ENCODE measurements around the gene AGPS. TPM values are rescaled to one million over a fixed set of nuclear protein-coding genes. Genes with fewer than 3 reads are reported as not detected.
A peak's percentile ranks its signal among the peaks of the same experiment; 100 is the strongest.

Gene AGPS
- total and polyA plus RNA-seq, 9 of the 15 experiments (the other 6 are each of a cell fraction or from before 2014, with no cell fraction given): 15.5 to 211 (median 63.1) TPM

- H4K20me1 ChIP-seq (replicated peaks; ENCODE audit: control insufficient read depth, insufficient read depth, low read length): no peaks in the 10 kb centered on the region
- peak overlapping the region; percentile 90 to 93 for H3K9ac ChIP-seq (ENCODE audit: insufficient read depth in 1 of 2, low read depth in 2 of 2, low read length in 2 of 2)
- no peaks in the 10 kb centered on the region for H3K79me2 ChIP-seq (ENCODE audit: control insufficient read depth, insufficient read depth, low read length)
- H3K9me1 ChIP-seq (ENCODE audit: control insufficient read depth, insufficient read depth, low read length): no peaks in the 10 kb centered on the region
- H3K9me3 ChIP-seq (replicated peaks; ENCODE audit: control insufficient read depth, insufficient read depth, low read depth, low read length): no peaks in the 10 kb centered on the region
- peak overlapping the region; percentile 62 for H3K4me3 ChIP-seq
- in situ Hi-C loops (cut with MboI): no loop called here
- H3K36me3 ChIP-seq (ENCODE audit: control insufficient read depth, insufficient read depth, low read length): no peaks in the 10 kb centered on the region
- intact Hi-C loops (cut with micrococcal nuclease): loop anchor here (5.0 kb wide), 2 partner anchors 50 to 290 kb away; partner anchors contain the start of gene NFE2L2
- no TSS peak for BruUV-seq (replicated peaks)
- H3K27me3 ChIP-seq (ENCODE audit: control insufficient read depth in 2 of 2, insufficient read depth in 2 of 2, low read length in 2 of 2): no peaks in the 10 kb centered on the region
- 4% methylated on average over 58 of the region's 64 CpGs for WGBS (ENCODE audit: insufficient coverage, low coverage, missing lambda C conversion rate)
- peak overlapping the region; percentile 98 for H3K4me2 ChIP-seq (ENCODE audit: insufficient read depth, low read length)
- peaks cover 13 to 17% of the 10 kb centered on the region in 2 experiments for H3K4me1 ChIP-seq (replicated peaks in 1 of 2; ENCODE audit: control insufficient read depth in 2 of 2, insufficient read depth in 2 of 2, low read length in 2 of 2)
- FAIRE-seq (peak; percentile 75), DNase-seq (ENCODE audit: extremely low read depth in 1 of 4, low spot score in 3 of 4) (peak; percentile 94 to 95 (median 94)), ATAC-seq (peak; percentile 95)
- ChIA-PET CTCF (ENCODE audit: low intra/inter-chr PET ratio) (no interaction called here), POLR2A (interaction anchor here (0.6 to 0.7 kb wide), 2 partner anchors 171 to 186 kb away, joined by 3 read pairs; no protein-coding TSS in a partner anchor)
- peak overlapping the region; percentile 100 for H2AFZ ChIP-seq (ENCODE audit: low read depth, low read length)
- H3K27ac ChIP-seq (ENCODE audit: extremely low read depth, low read depth, low read length): peak overlapping the region; percentile 98
- TF ChIP-seq ASH1L (IDR thresholded peaks at IDR 0.05; ENCODE audit: borderline replicate concordance, low read depth, partially characterized antibody) (peak; percentile 80), POLR2AphosphoS5 (IDR thresholded peaks at IDR 0.05; ENCODE audit: control insufficient read depth, insufficient read depth, low read depth, low read length) (peak; percentile 66), HDAC2 (IDR thresholded peaks at IDR 0.05) (0 out of 2 replicates have a peak, but pooled peaks have one; percentile 68), ATF7 (IDR thresholded peaks at IDR 0.05) (peak; percentile 89), RBBP5 (IDR thresholded peaks at IDR 0.05; ENCODE audit: borderline replicate concordance, insufficient read depth, low read length, poor library complexity, severe bottlenecking) (peak; percentile 97), ZKSCAN1 (IDR thresholded peaks at IDR 0.05; ENCODE audit: low read depth, low read length) (peak; percentile 52; the same call in 1 of the 2 replicates), PHF8 (IDR thresholded peaks at IDR 0.05; ENCODE audit: borderline replicate concordance, low read length) (peak; percentile 70), ELF2 (CRISPR knock-in tag; IDR thresholded peaks at IDR 0.05) (peak; percentile 90), ATF6 (CRISPR knock-in tag; IDR thresholded peaks at IDR 0.05) (peak; percentile 17; the same call in 1 of the 2 replicates), ZNF766 (CRISPR knock-in tag; conservative IDR thresholded peaks at IDR 0.05) (no peak; the same call in none of the 2 replicates), ZFX (CRISPR knock-in tag; IDR thresholded peaks at IDR 0.05) (peak; percentile 97), MAZ (CRISPR knock-in tag; conservative IDR thresholded peaks at IDR 0.05 in 1 of 2, IDR thresholded peaks at IDR 0.05 in 1 of 2) (peak in 1 of 2 experiments; percentile 80; a peak in 2 of 4 replicates), ZNF395 (CRISPR knock-in tag; IDR thresholded peaks at IDR 0.05) (peak; percentile 71; the same call in 1 of the 2 replicates), NKRF (IDR thresholded peaks at IDR 0.05; ENCODE audit: borderline replicate concordance) (peak; percentile 75; the same call in 1 of the 2 replicates)
Measured at GRCh38 chr2:177552422-177553175, 160.0 kb downstream of the AGPS start.
